Spinal cord (tissue), 10 donors: Measurements from ENCODE around the gene DNAJC5. TPM values are rescaled to one million over a fixed set of nuclear protein-coding genes. Genes with fewer than 3 reads are reported as not detected.
"Not testable (repeated sequence)": the region's sequence is repeated elsewhere in the genome, so short reads cannot be mapped to it uniquely, and the experiment has no call there.

Experiments used
- DNase-seq, 6 donors: peaks; one replicate each; pipeline versions ENCODE4 v3.0.0 to v3.0.0-alpha.2; 2013 to 2015; ENCODE audit warnings: low spot score in 6 of 6, low read depth in 4 of 6
- H3K27ac ChIP-seq: one replicate; pipeline ENCODE4 v1.5.1; 2013; ENCODE audit warnings: low read depth, low read length, control low read depth
- H3K27me3 ChIP-seq: one replicate; pipeline ENCODE4 v1.6.1; 2013; ENCODE audit warnings: low read length; ENCODE audit not compliant: control insufficient read depth, insufficient read depth
- H3K36me3 ChIP-seq: one replicate; pipeline ENCODE4 v1.6.1; 2013; ENCODE audit warnings: low read length; ENCODE audit not compliant: control insufficient read depth, insufficient read depth
- H3K4me1 ChIP-seq: one replicate; pipeline ENCODE4 v1.6.1; 2013; ENCODE audit warnings: low read length; ENCODE audit not compliant: control insufficient read depth, insufficient read depth
- H3K4me3 ChIP-seq: one replicate; pipeline ENCODE4 v1.5.1; 2013; ENCODE audit warnings: low read depth, low read length, control low read depth
- H3K9me3 ChIP-seq: one replicate; pipeline ENCODE4 v1.6.1; 2013; ENCODE audit warnings: low read length; ENCODE audit not compliant: control insufficient read depth, insufficient read depth
- WGBS: methylation state at CpG from one replicate; pipeline ENCODE4 v1.1.5; 2013; ENCODE audit warnings: missing lambda C conversion rate; ENCODE audit not compliant: insufficient coverage; 5-methylcytosine and 5-hydroxymethylcytosine counted together
- polyA plus RNA-seq, 2 donors: library from polyadenylated mRNA; unstranded; fragments of 120-200 nt; gene quantifications; one replicate each; pipeline ENCODE4 v1.2.1, GENCODE V29; 2013; ENCODE audit not compliant: insufficient read length in 2 of 2
- total RNA-seq, 2 donors: library from RNA; depleted of rRNA in 1 of 2; stranded (reverse); fragments of 120-200 nt in 1 of 2; fragments of >200 nt in 1 of 2; gene quantifications; one replicate each; pipeline versions ENCODE4 v1.2.3 to v1.2.4, GENCODE V29; 2013 to 2014
- donor health status: healthy.

DNAJC5 gene
- total and polyA plus RNA-seq, 4 donors: 59.4 to 112 (median 94.8) TPM

GRCh38 chr20:63868264-63868663 lies 26.7 kb upstream of the DNAJC5 start:
- H3K27ac ChIP-seq: no peak overlapping the region

GRCh38 chr20:63873477-63873971 lies 21.4 kb upstream of the DNAJC5 start:
- Histone ChIP-seq H3K4me1 (no peaks in the 10 kb centered on the region), H3K4me3 (no peak overlapping the region), H3K9me3 (no peaks in the 10 kb centered on the region), H3K27me3 (no peaks in the 10 kb centered on the region), H3K36me3 (peaks cover 93% of the 10 kb centered on the region), H3K27ac (no peak overlapping the region)
- no peak for DNase-seq
- WGBS: 95% methylated on average over 8 of the region's 14 CpGs

More at GRCh38 chr20:63868264-63868663, 26.7 kb upstream of the DNAJC5 start:
- H3K36me3 ChIP-seq: peaks cover 55% of the 10 kb centered on the region
- H3K27me3 ChIP-seq: no peaks in the 10 kb centered on the region
- peaks cover 29% of the 10 kb centered on the region for H3K4me1 ChIP-seq
- WGBS: 96% methylated on average over 4 of the region's 5 CpGs
- DNase-seq: no peak
- no peaks in the 10 kb centered on the region for H3K9me3 ChIP-seq
- H3K4me3 ChIP-seq: no peak overlapping the region

GRCh38 chr20:63874241-63874640 lies 20.7 kb upstream of the DNAJC5 start:
- H3K4me3 ChIP-seq, H3K9me3 ChIP-seq, H3K27ac ChIP-seq, H3K4me1 ChIP-seq, DNase-seq, H3K27me3 ChIP-seq: not testable (repeated sequence)
- peaks cover 93% of the 10 kb centered on the region for H3K36me3 ChIP-seq
- WGBS: 96% methylated on average over 4 of the region's 7 CpGs

GRCh38 chr20:63876489-63877036 lies 18.4 kb upstream of the DNAJC5 start:
- H3K27ac ChIP-seq: no peak overlapping the region
- WGBS: 87% methylated on average over 18 of the region's 19 CpGs
- no peaks in the 10 kb centered on the region for H3K4me1 ChIP-seq
- DNase-seq: no peak
- H3K9me3 ChIP-seq: no peaks in the 10 kb centered on the region
- H3K4me3 ChIP-seq: no peak overlapping the region
- H3K27me3 ChIP-seq: no peaks in the 10 kb centered on the region
- peaks cover 84% of the 10 kb centered on the region for H3K36me3 ChIP-seq

GRCh38 chr20:63877755-63878470 lies 17.0 kb upstream of the DNAJC5 start:
- no peak overlapping the region for H3K27ac ChIP-seq
- H3K36me3 ChIP-seq: peaks cover 86% of the 10 kb centered on the region

GRCh38 chr20:63878899-63879663 lies 15.8 kb upstream of the DNAJC5 start:
- H3K4me3 ChIP-seq: no peak overlapping the region
- H3K4me1 ChIP-seq: no peaks in the 10 kb centered on the region
- DNase-seq: no peak
- H3K36me3 ChIP-seq: peaks cover 86% of the 10 kb centered on the region
- WGBS: 90% methylated on average over 12 of the region's 14 CpGs
- no peak overlapping the region for H3K27ac ChIP-seq
- H3K9me3 ChIP-seq: no peaks in the 10 kb centered on the region
- H3K27me3 ChIP-seq: no peaks in the 10 kb centered on the region

More at GRCh38 chr20:63877755-63878470, 17.0 kb upstream of the DNAJC5 start:
- Histone ChIP-seq H3K9me3 (no peaks in the 10 kb centered on the region), H3K4me1 (no peaks in the 10 kb centered on the region), H3K4me3 (no peak overlapping the region), H3K27me3 (no peaks in the 10 kb centered on the region)
- DNase-seq: no peak
- WGBS: 95% methylated on average over 32 of the region's 32 CpGs

GRCh38 chr20:63880901-63881300 lies 14.0 kb upstream of the DNAJC5 start:
- H3K4me3 ChIP-seq, H3K27me3 ChIP-seq, H3K9me3 ChIP-seq, H3K4me1 ChIP-seq, H3K27ac ChIP-seq, DNase-seq: not testable (repeated sequence)
- WGBS: 96% methylated on average over 13 of the region's 13 CpGs
- peaks cover 86% of the 10 kb centered on the region for H3K36me3 ChIP-seq

GRCh38 chr20:63881451-63882226 lies 13.3 kb upstream of the DNAJC5 start:
- peaks cover 85% of the 10 kb centered on the region for H3K36me3 ChIP-seq
- H3K4me1 ChIP-seq: no peaks in the 10 kb centered on the region
- H3K4me3 ChIP-seq: no peak overlapping the region
- no peak for DNase-seq
- no peak overlapping the region for H3K27ac ChIP-seq
- WGBS: 87% methylated on average over 19 of the region's 19 CpGs
- H3K9me3 ChIP-seq: no peaks in the 10 kb centered on the region
- H3K27me3 ChIP-seq: no peaks in the 10 kb centered on the region
